B cell (primary cell): ENCODE results near the gene GCA. TPM values are rescaled to one million over a fixed set of nuclear protein-coding genes. Genes with fewer than 3 reads are reported as not detected.
A peak's percentile ranks its signal among the peaks of the same experiment; 100 is the strongest.

Source experiments
- ATAC-seq: fragments of 200-7000 bp; cut with Tn5 transposase; one replicate; pipeline ENCODE4 v1.10.0; 2021; ENCODE audit warnings: low read depth, mild to moderate bottlenecking, moderate number of reproducible peaks, moderate library complexity
- CTCF ChIA-PET: fragments of 350-600 bp; sonication (Branson Sonifier 250); formaldehyde crosslinking; loops from one replicate; lab custom pipeline; 2021; ENCODE audit warnings: antibody characterized with exemption, inconsistent platforms; lab: Charles Lee
- POLR2A ChIA-PET: fragments of 350-600 bp; sonication (Branson Sonifier 250); formaldehyde crosslinking; loops from one replicate; lab custom pipeline; 2021; ENCODE audit warnings: antibody characterized with exemption; lab: Charles Lee
- DNase-seq: peaks from one replicate; pipeline ENCODE4 v3.0.0; 2013
- H2AFZ ChIP-seq: 2 replicates; pipeline ENCODE4 v1.6.1; 2012; ENCODE audit warnings: mild to moderate bottlenecking, low read depth, low read length; ENCODE audit not compliant: insufficient read depth, poor library complexity, severe bottlenecking
- H3K27ac ChIP-seq, 2 donors: 1 replicate in 1 of 2; 2 replicates in 1 of 2; pipeline ENCODE4 v1.5.1; 2012 to 2013; ENCODE audit warnings: low read length in 2 of 2, mild to moderate bottlenecking in 2 of 2, moderate library complexity in 1 of 2
- H3K27me3 ChIP-seq, 4 experiments: fragments of 200-600 bp in 1 of 4; sonication (generic) in 1 of 4; replicated peaks in 1 of 4; 1 replicate in 2 of 4; 2 replicates in 2 of 4; pipeline versions ENCODE4 v1.6.1 to v1.7.0; 2013 to 2016; ENCODE audit warnings: low read length in 3 of 4, mild to moderate bottlenecking in 2 of 4, mixed read lengths in 1 of 4, moderate library complexity in 1 of 4; ENCODE audit not compliant: insufficient read depth in 4 of 4, control insufficient read depth in 3 of 4; ENCODE audit errors: control extremely low read depth in 1 of 4
- H3K36me3 ChIP-seq, 2 experiments: replicated peaks in 1 of 2; 1 replicate in 1 of 2; 2 replicates in 1 of 2; pipeline versions ENCODE4 v1.6.1 to v1.7.1; 2013; ENCODE audit warnings: low read length in 1 of 2; ENCODE audit not compliant: insufficient read depth in 2 of 2, control insufficient read depth in 1 of 2; ENCODE audit errors: control extremely low read depth in 1 of 2, extremely low read depth in 1 of 2
- H3K4me1 ChIP-seq, 2 donors: fragments of 200-600 bp in 1 of 2; sonication (generic) in 1 of 2; 1 replicate in 1 of 2; 2 replicates in 1 of 2; pipeline versions ENCODE4 v1.5.1 to v1.6.1; 2013 to 2017; ENCODE audit warnings: low read length in 2 of 2; ENCODE audit not compliant: control insufficient read depth in 2 of 2, insufficient read depth in 2 of 2
- H3K4me2 ChIP-seq: replicated peaks from 2 replicates; pipeline ENCODE3; 2012; ENCODE audit warnings: mild to moderate bottlenecking, low read depth, low read length; ENCODE audit not compliant: poor library complexity, severe bottlenecking
- H3K4me3 ChIP-seq, 5 experiments: fragments of 200-600 bp in 1 of 5; sonication (generic) in 1 of 5; 1 replicate in 3 of 5; 2 replicates in 2 of 5; pipeline versions ENCODE4 v1.5.1 to v1.7.0; 2011 to 2016; ENCODE audit warnings: low read length in 4 of 5, mild to moderate bottlenecking in 4 of 5, low read depth in 2 of 5, control low read depth in 1 of 5, moderate library complexity in 1 of 5; ENCODE audit not compliant: insufficient read depth in 1 of 5; ENCODE audit errors: control extremely low read depth in 1 of 5, extremely low read depth in 1 of 5
- H3K79me2 ChIP-seq: fragments of 200-600 bp; sonication (generic); one replicate; pipeline ENCODE4 v1.6.0; 2016; ENCODE audit warnings: low read length; ENCODE audit not compliant: control insufficient read depth, insufficient read depth
- H3K9ac ChIP-seq: fragments of 200-600 bp; sonication (generic); 2 replicates; pipeline ENCODE4 v1.6.1; 2017; ENCODE audit warnings: mild to moderate bottlenecking, low read length, moderate library complexity
- H3K9me3 ChIP-seq, 3 donors: one replicate each; pipeline versions ENCODE4 v1.6.1 to v1.7.1; 2013; ENCODE audit warnings: low read length in 2 of 3; ENCODE audit not compliant: control insufficient read depth in 2 of 3, insufficient read depth in 1 of 3; ENCODE audit errors: control extremely low read depth in 1 of 3
- H4K20me1 ChIP-seq: 2 replicates; pipeline ENCODE4 v1.6.0; 2012; ENCODE audit warnings: mild to moderate bottlenecking, low read length; ENCODE audit not compliant: insufficient read depth, control insufficient read depth, poor library complexity, severe bottlenecking
- H3K27ac Mint-ChIP-seq: one replicate; pipeline ENCODE4 v1.8.0; 2021; ENCODE audit warnings: mixed read lengths
- H3K27me3 Mint-ChIP-seq: one replicate; pipeline ENCODE4 v1.8.0; 2021; ENCODE audit warnings: mixed read lengths
- H3K4me1 Mint-ChIP-seq: one replicate; pipeline ENCODE4 v1.8.0; 2021; ENCODE audit warnings: mixed read lengths
- H3K4me3 Mint-ChIP-seq: one replicate; pipeline ENCODE4 v1.8.0; 2021; ENCODE audit warnings: mixed read lengths
- H3K9me3 Mint-ChIP-seq: one replicate; pipeline ENCODE4 v1.8.0; 2022; ENCODE audit warnings: mixed read lengths; ENCODE audit not compliant: insufficient read depth
- EZH2 ChIP-seq: IDR thresholded peaks from 2 replicates; pipeline ENCODE4 v1.6.1; 2012; ENCODE audit warnings: borderline replicate concordance, low read depth, mild to moderate bottlenecking, moderate library complexity, low read length; ENCODE audit not compliant: insufficient read depth, poor library complexity, severe bottlenecking
- WGBS: methylation state at CpG from one replicate; pipeline ENCODE4 v1.1.5; 2013; ENCODE audit warnings: missing lambda C conversion rate; ENCODE audit not compliant: insufficient coverage; 5-methylcytosine and 5-hydroxymethylcytosine counted together
- intact Hi-C: fragments of 100-400 bp; cut with micrococcal nuclease; formaldehyde crosslinking; loops from one replicate; pipeline ENCODE4 v1.10.0; 2022
- polyA plus RNA-seq: library from polyadenylated mRNA; depleted of rRNA; stranded (reverse); fragments of >200 nt; gene quantifications from 2 replicates; pipeline ENCODE4 v1.2.3, GENCODE V29; 2012
- total RNA-seq, 2 donors: library from RNA; stranded (reverse); fragments of 120-200 nt in 1 of 2; gene quantifications; 1 replicate in 1 of 2; 2 replicates in 1 of 2; pipeline versions ENCODE4 v1.2.3 to v1.2.4, GENCODE V29; 2013 to 2022
- TF ChIP-seq, protein P1 (sequence below): fragments of 200-600 bp; IDR thresholded peaks from one replicate; pipeline ENCODE4 v1.8.0; 2022; ENCODE audit warnings: antibody characterized with exemption, mild to moderate bottlenecking

The GCA gene
- total and polyA plus RNA-seq, 2 donors (not counting 1 experiment from before 2014, with no cell fraction given), result 17.9 to 33.0 TPM

DNA sequence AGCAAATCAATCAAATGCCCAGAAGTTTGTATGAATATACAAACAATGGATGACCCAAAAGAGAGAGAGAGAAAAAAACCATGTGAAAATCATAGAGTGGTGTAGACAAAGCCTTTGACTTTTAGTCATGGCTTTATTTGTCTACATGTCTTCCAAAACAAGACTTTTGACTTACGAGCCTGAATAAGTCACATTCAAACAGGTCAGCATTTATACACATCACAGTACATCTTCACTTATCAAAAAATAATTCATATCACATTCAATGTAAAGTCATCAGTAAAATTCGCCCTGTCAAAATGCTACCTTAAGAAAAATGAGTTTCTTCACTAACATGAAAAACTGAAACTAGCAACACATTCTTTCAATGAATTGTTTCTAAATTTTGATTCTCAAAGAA is 27.3 kb upstream of the GCA start:
- Mint-ChIP-seq H3K4me1 (peaks cover 73% of the 10 kb centered on the region), H3K4me3 (peak overlapping the region; percentile 96), H3K27ac (peak overlapping the region; percentile 56), H3K27me3 (no peaks in the 10 kb centered on the region), H3K9me3 (no peaks in the 10 kb centered on the region)
- intact Hi-C loops, result loop anchor here (1.0 kb wide), 1 partner anchor 8 kb away; no protein-coding TSS in a partner anchor
- H3K4me1 ChIP-seq, result peaks cover 34 to 48% of the 10 kb centered on the region in 2 donors
- H3K79me2 ChIP-seq, result peaks cover 70% of the 10 kb centered on the region
- TF ChIP-seq, protein P1, sequence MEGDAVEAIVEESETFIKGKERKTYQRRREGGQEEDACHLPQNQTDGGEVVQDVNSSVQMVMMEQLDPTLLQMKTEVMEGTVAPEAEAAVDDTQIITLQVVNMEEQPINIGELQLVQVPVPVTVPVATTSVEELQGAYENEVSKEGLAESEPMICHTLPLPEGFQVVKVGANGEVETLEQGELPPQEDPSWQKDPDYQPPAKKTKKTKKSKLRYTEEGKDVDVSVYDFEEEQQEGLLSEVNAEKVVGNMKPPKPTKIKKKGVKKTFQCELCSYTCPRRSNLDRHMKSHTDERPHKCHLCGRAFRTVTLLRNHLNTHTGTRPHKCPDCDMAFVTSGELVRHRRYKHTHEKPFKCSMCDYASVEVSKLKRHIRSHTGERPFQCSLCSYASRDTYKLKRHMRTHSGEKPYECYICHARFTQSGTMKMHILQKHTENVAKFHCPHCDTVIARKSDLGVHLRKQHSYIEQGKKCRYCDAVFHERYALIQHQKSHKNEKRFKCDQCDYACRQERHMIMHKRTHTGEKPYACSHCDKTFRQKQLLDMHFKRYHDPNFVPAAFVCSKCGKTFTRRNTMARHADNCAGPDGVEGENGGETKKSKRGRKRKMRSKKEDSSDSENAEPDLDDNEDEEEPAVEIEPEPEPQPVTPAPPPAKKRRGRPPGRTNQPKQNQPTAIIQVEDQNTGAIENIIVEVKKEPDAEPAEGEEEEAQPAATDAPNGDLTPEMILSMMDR, result no peak
- no peak for TF ChIP-seq EZH2
- H3K9ac ChIP-seq, result peak overlapping the region; percentile 98
- no peak overlapping the region for H2AFZ ChIP-seq
- H3K27me3 ChIP-seq, result no peaks in the 10 kb centered on the region
- ChIA-PET POLR2A (no interaction called here), CTCF (interaction anchor here (1.2 to 5.5 kb wide), 5 partner anchors 13 to 19 kb away, joined by 4 to 91 read pairs (median 10); no protein-coding TSS in a partner anchor)
- WGBS, result 56% methylated on average over 1 of the region's 2 CpGs
- ATAC-seq, result no peak
- peaks cover 8% of the 10 kb centered on the region for H4K20me1 ChIP-seq
- peak overlapping the region in 1 of 2 donors; percentile 100 for H3K27ac ChIP-seq
- H3K4me3 ChIP-seq, result peak overlapping the region in 4 of 5 experiments; percentile 77 to 97 (median 86)
- DNase-seq, result no peak
- peaks cover 0 to 3% of the 10 kb centered on the region in 2 experiments for H3K36me3 ChIP-seq
- no peaks in the 10 kb centered on the region for H3K9me3 ChIP-seq
- peak overlapping the region; percentile 89 for H3K4me2 ChIP-seq

DNA sequence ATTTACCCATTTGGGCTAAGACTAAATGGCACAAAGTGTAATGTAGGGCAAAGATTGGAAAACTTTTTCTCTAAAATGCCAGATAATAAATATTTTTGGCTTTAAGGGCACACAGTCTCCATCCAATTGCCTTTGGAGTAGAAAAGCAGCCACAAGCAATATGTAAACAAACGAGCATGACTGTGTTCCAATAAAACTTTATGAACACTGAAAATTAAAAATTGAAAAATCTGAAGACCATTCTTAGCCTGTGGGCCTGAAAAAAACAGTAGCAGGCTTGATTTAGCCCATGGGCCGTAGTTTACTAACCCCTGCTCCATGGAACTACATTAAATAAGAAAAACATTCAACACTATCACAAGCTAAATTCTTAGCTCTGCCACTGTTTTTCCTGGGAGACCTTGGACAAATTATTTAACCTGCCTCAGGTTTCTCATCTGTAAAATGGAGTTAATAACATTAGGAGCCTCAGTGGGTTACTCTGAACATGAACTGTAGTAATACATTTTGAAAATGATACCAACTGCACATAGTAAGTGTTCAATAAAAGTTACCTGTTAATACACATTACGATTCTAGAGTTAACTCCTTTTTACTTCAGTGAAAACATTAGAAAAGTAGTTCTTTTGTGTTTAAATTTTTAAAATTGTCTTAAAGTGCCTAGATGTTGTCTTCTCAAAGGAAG is 26.7 kb upstream of the GCA start:
- no peaks in the 10 kb centered on the region for H3K27me3 ChIP-seq
- Mint-ChIP-seq H3K27me3 (no peaks in the 10 kb centered on the region), H3K27ac (peak overlapping the region; percentile 99), H3K4me1 (peaks cover 69% of the 10 kb centered on the region), H3K4me3 (peak overlapping the region; percentile 96), H3K9me3 (no peaks in the 10 kb centered on the region)
- H3K4me1 ChIP-seq, result peaks cover 34 to 48% of the 10 kb centered on the region in 2 donors
- peak overlapping the region; percentile 98 for H3K9ac ChIP-seq
- peak overlapping the region; percentile 99 to 100 for H3K27ac ChIP-seq
- ChIA-PET CTCF (interaction anchor here (3.5 to 5.5 kb wide), 3 partner anchors 11 to 17 kb away, joined by 17 to 91 read pairs (median 38); no protein-coding TSS in a partner anchor), POLR2A (interaction anchor here (1.2 kb wide), 1 partner anchor 19 kb away, joined by 6 read pairs; no protein-coding TSS in a partner anchor)
- H3K4me3 ChIP-seq, result peak overlapping the region; percentile 77 to 97 (median 86)
- intact Hi-C loops, result no loop called here
- DNase-seq (no peak), ATAC-seq (no peak)
- peak overlapping the region; percentile 89 for H3K4me2 ChIP-seq
- peaks cover 8% of the 10 kb centered on the region for H4K20me1 ChIP-seq
- TF ChIP-seq, protein P1, result no peak
- no peak for TF ChIP-seq EZH2
- 42% methylated on average over 2 of the region's 3 CpGs for WGBS
- H3K79me2 ChIP-seq, result peaks cover 71% of the 10 kb centered on the region
- peaks cover 0 to 3% of the 10 kb centered on the region in 2 experiments for H3K36me3 ChIP-seq
- H3K9me3 ChIP-seq, result no peaks in the 10 kb centered on the region
- H2AFZ ChIP-seq, result peak overlapping the region; percentile 77
